GM23248 (cell line): Measurements from ENCODE around the gene CALR3.

Experiments used
- EZH2 ChIP-seq: fragments of 200-600 bp; sonication (generic); IDR thresholded peaks from 2 replicates; pipeline ENCODE4 v1.6.1; 2018; ENCODE audit warnings: antibody characterized with exemption, mild to moderate bottlenecking; ENCODE audit not compliant: insufficient read depth, poor library complexity, severe bottlenecking
- EZH2phosphoT487 ChIP-seq: fragments of 200-600 bp; sonication (generic); IDR thresholded peaks from 2 replicates; pipeline ENCODE4 v1.6.1; 2018; ENCODE audit warnings: antibody characterized with exemption, moderate library complexity, mild to moderate bottlenecking, low read depth; ENCODE audit not compliant: insufficient read depth

GRCh38 chr19:16530540-16531379 lies 34.8 kb upstream of the CALR3 start:
- TF ChIP-seq EZH2phosphoT487, result no peak
- no peak for TF ChIP-seq EZH2
